Endothelial cell (in vitro differentiated cells): Measurements from ENCODE around the gene CPXM1. TPM values are rescaled to one million over a fixed set of nuclear protein-coding genes. Genes with fewer than 3 reads are reported as not detected.

Experiments used
- DNase-seq: peaks from one replicate; pipeline ENCODE4 v3.0.0; 2021; ENCODE audit warnings: low spot score
- H3K27ac Mint-ChIP-seq: one replicate; pipeline ENCODE4 v1.8.0; 2021; ENCODE audit warnings: mixed read lengths, inconsistent platforms; ENCODE audit not compliant: unreplicated experiment
- H3K27me3 Mint-ChIP-seq: one replicate; pipeline ENCODE4 v1.8.0; 2021; ENCODE audit warnings: mild to moderate bottlenecking, moderate library complexity, mixed read lengths, inconsistent platforms; ENCODE audit not compliant: unreplicated experiment
- H3K36me3 Mint-ChIP-seq: one replicate; pipeline ENCODE4 v1.8.0; 2021; ENCODE audit warnings: mild to moderate bottlenecking, low read depth, mixed read lengths, inconsistent platforms; ENCODE audit not compliant: unreplicated experiment
- H3K4me1 Mint-ChIP-seq: one replicate; pipeline ENCODE4 v1.8.0; 2021; ENCODE audit warnings: mild to moderate bottlenecking, mixed read lengths, inconsistent platforms; ENCODE audit not compliant: unreplicated experiment
- H3K4me3 Mint-ChIP-seq: one replicate; pipeline ENCODE4 v1.8.0; 2021; ENCODE audit warnings: mild to moderate bottlenecking, mixed read lengths, inconsistent platforms; ENCODE audit not compliant: unreplicated experiment
- H3K9me3 Mint-ChIP-seq: one replicate; pipeline ENCODE4 v1.8.0; 2021; ENCODE audit warnings: mixed read lengths, inconsistent platforms; ENCODE audit not compliant: unreplicated experiment
- total RNA-seq: library from RNA; stranded (reverse); fragmentation: NEBNext Ultra II Directional; extraction: Animal tissue kit (Norgen Biotek cat#: 25700); gene quantifications from one replicate; pipeline ENCODE4 v1.2.1, GENCODE V29; 2021; ENCODE audit not compliant: unreplicated experiment
- TF ChIP-seq, protein P1 (sequence below): fragments of 200-600 bp; sonication (generic); IDR thresholded peaks from one replicate; pipeline ENCODE4 v1.5.0; 2021; ENCODE audit warnings: antibody characterized with exemption; ENCODE audit not compliant: unreplicated experiment

Gene CPXM1
- total RNA-seq, 1 donor from 2014 or later: 139 TPM

DNA sequence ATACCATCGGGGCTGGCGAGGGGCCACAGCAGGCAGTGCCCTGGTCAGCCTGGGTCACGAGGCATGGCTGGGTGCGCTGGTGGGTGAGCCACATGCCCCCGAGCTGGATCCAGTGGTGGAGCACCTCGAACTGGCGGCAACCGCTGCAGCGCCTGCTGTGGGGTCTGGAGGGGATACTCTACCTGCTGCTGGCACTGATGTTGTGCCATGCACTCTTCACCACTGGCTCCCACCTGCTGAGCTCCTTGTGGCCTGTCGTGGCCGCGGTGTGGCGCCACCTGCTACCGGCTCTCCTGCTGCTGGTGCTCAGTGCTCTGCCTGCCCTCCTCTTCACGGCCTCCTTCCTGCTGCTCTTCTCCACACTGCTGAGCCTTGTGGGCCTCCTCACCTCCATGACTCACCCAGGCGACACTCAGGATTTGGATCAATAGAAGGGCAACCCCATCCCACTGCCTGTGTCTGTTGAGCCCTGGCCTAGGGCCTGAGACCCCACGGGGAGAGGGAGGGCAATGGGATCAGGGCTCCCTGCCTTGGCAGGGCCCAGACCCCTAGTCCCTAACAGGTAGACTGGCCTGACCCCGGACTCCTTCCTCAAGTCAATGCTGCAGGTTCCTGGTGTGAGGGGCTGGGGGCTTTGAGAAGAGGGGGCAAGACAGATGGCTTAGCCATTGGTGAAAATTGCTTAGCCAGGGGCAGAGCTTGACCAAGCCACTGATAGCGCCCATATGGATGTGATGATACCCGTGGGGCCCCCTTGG lies 16.3 kb upstream of the CPXM1 start:
- H3K4me1 Mint-ChIP-seq: peaks cover 5% of the 10 kb centered on the region
- no peaks in the 10 kb centered on the region for H3K9me3 Mint-ChIP-seq
- H3K4me3 Mint-ChIP-seq: no peak overlapping the region
- DNase-seq: no peak
- H3K27ac Mint-ChIP-seq: no peak overlapping the region
- H3K27me3 Mint-ChIP-seq: peaks cover 24% of the 10 kb centered on the region
- TF ChIP-seq, protein P1, sequence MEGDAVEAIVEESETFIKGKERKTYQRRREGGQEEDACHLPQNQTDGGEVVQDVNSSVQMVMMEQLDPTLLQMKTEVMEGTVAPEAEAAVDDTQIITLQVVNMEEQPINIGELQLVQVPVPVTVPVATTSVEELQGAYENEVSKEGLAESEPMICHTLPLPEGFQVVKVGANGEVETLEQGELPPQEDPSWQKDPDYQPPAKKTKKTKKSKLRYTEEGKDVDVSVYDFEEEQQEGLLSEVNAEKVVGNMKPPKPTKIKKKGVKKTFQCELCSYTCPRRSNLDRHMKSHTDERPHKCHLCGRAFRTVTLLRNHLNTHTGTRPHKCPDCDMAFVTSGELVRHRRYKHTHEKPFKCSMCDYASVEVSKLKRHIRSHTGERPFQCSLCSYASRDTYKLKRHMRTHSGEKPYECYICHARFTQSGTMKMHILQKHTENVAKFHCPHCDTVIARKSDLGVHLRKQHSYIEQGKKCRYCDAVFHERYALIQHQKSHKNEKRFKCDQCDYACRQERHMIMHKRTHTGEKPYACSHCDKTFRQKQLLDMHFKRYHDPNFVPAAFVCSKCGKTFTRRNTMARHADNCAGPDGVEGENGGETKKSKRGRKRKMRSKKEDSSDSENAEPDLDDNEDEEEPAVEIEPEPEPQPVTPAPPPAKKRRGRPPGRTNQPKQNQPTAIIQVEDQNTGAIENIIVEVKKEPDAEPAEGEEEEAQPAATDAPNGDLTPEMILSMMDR: no peak
- H3K36me3 Mint-ChIP-seq: peaks cover 10% of the 10 kb centered on the region

DNA sequence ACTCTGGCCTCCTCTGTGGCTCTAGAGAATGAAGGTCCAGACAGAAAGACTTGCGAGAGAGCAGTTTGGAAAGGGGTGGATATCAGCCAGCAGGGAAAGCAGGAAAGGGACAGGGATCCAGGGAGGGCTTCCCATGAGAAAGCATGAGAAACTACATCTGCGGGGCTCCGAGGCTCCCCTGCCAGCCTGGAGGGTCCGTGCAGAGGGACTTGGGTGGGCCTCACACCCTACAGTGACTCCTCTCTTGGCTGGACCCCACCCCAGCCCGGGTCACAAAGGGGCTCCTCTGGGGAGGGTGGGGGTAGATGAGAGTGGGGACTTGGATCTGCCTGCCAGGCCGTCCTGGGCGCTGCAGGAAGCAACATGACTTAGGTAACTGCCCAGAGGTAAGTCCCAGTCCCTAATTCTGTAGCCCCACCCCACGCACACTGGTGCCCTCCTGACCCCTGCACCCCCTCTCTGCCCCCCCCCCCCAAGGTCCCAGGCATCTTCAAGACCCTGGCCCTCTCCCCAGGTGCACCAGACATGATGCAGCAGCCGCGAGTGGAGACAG lies 15.7 kb upstream of the CPXM1 start, which contains the start of gene TMEM239:
Gene TMEM239, plus strand, starts transcription at position 335 of the 553 bp plus-strand sequence. Its CDS starts 191 bp downstream, at position 526.
- Mint-ChIP-seq H3K4me1 (peaks cover 5% of the 10 kb centered on the region), H3K36me3 (peaks cover 10% of the 10 kb centered on the region), H3K27me3 (peaks cover 21% of the 10 kb centered on the region), H3K4me3 (no peak within 1 kb of the TSS), H3K9me3 (no peaks in the 10 kb centered on the region), H3K27ac (no peak within 1 kb of the TSS)
- TF ChIP-seq, protein P1: no peak
- DNase-seq: no peak

DNA sequence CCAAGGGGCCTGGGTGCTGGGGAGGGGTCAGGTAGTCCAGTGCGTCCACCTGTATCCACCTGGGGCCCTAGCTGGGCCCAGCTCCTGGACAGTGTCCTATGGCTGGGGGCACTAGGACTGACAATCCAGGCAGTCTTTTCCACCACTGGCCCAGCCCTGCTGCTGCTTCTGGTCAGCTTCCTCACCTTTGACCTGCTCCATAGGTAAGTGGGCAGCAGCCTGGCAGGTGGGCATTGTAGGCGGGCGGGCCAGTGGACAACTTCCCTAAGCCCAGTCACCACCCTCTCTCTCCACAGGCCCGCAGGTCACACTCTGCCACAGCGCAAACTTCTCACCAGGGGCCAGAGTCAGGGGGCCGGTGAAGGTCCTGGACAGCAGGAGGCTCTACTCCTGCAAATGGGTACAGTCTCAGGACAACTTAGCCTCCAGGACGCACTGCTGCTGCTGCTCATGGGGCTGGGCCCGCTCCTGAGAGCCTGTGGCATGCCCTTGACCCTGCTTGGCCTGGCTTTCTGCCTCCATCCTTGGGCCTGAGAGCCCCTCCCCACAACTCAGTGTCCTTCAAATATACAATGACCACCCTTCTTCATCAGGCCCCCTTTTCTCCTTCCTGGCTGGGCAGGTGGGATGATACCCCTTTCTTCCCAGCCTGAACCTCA lies 14.9 kb upstream of the CPXM1 start:
- Mint-ChIP-seq H3K4me1 (peaks cover 5% of the 10 kb centered on the region), H3K9me3 (no peaks in the 10 kb centered on the region), H3K27me3 (peaks cover 24% of the 10 kb centered on the region), H3K27ac (no peak overlapping the region), H3K4me3 (no peak overlapping the region), H3K36me3 (peaks cover 10% of the 10 kb centered on the region)
- DNase-seq: no peak
- TF ChIP-seq, protein P1: no peak

DNA sequence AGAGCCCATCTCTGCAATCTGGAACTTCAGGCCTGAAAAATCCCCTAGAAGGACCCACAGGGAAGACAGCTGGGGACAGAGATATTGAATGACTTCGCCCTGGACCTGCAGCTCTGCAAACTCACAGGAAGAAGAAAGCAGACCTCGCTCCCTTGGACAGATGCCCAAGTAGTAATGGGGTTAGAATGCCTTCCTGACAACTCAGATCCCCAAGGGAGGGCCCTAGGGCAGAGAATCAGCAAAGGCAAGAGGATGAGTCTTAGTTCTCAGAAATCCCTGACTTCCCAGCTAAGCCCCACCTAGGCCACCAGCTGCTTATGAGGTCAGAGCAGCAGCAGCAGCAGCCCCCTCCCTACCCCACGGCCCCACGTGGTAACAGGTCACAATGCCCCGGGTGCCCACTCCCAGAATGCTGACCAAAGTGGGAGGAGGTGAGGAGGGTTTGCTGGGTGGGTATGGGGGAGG lies 14.2 kb upstream of the CPXM1 start, which contains the start of gene C20orf141:
Gene C20orf141, plus strand, starts transcription at position 401 of the 465 bp plus-strand sequence. CDS start 198 bp downstream, outside the sequence.
- Mint-ChIP-seq H3K27me3 (peaks cover 21% of the 10 kb centered on the region), H3K27ac (no peak within 1 kb of the TSS), H3K9me3 (no peaks in the 10 kb centered on the region), H3K36me3 (peaks cover 4% of the 10 kb centered on the region), H3K4me3 (no peak within 1 kb of the TSS), H3K4me1 (no peaks in the 10 kb centered on the region)
- no peak for DNase-seq
- TF ChIP-seq, protein P1: no peak
